PC-3 (cell line): Measurements from ENCODE around the gene ANKRD29. TPM values are rescaled to one million over a fixed set of nuclear protein-coding genes. Genes with fewer than 3 reads are reported as not detected.

ENCODE experiments used
- ATAC-seq: fragments of 200-7000 bp; cut with Tn5 transposase; 2 replicates; pipeline ENCODE4 v1.9.1; 2020; ENCODE audit warnings: mild to moderate bottlenecking, moderate library complexity
- BruUV-seq: library from RNA; stranded (reverse); fragments of 400-500 nt; replicated peaks from 2 replicates; lab custom pipeline; 2021; lab: Mats Ljungman, UMichigan
- CTCF ChIA-PET: fragments of 300-600 bp; sonication (Branson Sonifier 250); formaldehyde crosslinking; loops from one replicate; lab custom pipeline; 2022; ENCODE audit warnings: antibody characterized with exemption; lab: Charles Lee
- POLR2A ChIA-PET: fragments of 300-600 bp; sonication (Branson Sonifier 250); formaldehyde crosslinking; loops from one replicate; lab custom pipeline; 2022; ENCODE audit warnings: antibody characterized with exemption; ENCODE audit not compliant: unreplicated experiment; lab: Charles Lee
- DNase-seq: peaks from one replicate; pipeline ENCODE4 v3.0.0-alpha.2; 2015
- H2AFZ ChIP-seq: fragments of 300-600 bp; sonication (generic); 2 replicates; pipeline ENCODE4 v1.6.0; 2016; ENCODE audit warnings: antibody characterized with exemption, low read length
- H3F3A ChIP-seq: fragments of 300-600 bp; sonication (generic); one replicate; pipeline ENCODE4 v1.6.0; 2017; ENCODE audit warnings: antibody characterized with exemption, low read length, control low read depth, mild to moderate bottlenecking; ENCODE audit not compliant: unreplicated experiment
- H3K27ac ChIP-seq: fragments of 300-600 bp; sonication (generic); 2 replicates; pipeline ENCODE4 v1.5.1; 2016; ENCODE audit warnings: mild to moderate bottlenecking, low read length
- H3K27me3 ChIP-seq: fragments of 300-600 bp; sonication (generic); 2 replicates; pipeline ENCODE4 v1.6.1; 2016; ENCODE audit warnings: low read length, mixed read lengths
- H3K36me3 ChIP-seq: fragments of 300-600 bp; sonication (generic); 2 replicates; pipeline ENCODE4 v1.6.1; 2016; ENCODE audit warnings: low read depth, mixed run types, low read length, mixed read lengths
- H3K4me1 ChIP-seq: fragments of 300-600 bp; sonication (generic); 2 replicates; pipeline ENCODE4 v1.5.1; 2016; ENCODE audit warnings: low read length; ENCODE audit not compliant: insufficient read depth
- H3K4me2 ChIP-seq: fragments of 300-600 bp; sonication (generic); 2 replicates; pipeline ENCODE4 v1.6.0; 2016; ENCODE audit warnings: low read length
- H3K4me3 ChIP-seq: fragments of 300-600 bp; sonication (generic); 2 replicates; pipeline ENCODE4 v1.5.1; 2016; ENCODE audit warnings: mild to moderate bottlenecking, low read length, mixed read lengths
- H3K79me2 ChIP-seq: fragments of 300-600 bp; sonication (generic); 2 replicates; pipeline ENCODE4 v1.6.1; 2017; ENCODE audit warnings: low read length, mixed read lengths
- H3K9ac ChIP-seq: fragments of 300-600 bp; sonication (generic); 2 replicates; pipeline ENCODE4 v1.6.0; 2016; ENCODE audit warnings: mild to moderate bottlenecking, low read length
- H3K9me2 ChIP-seq: fragments of 300-600 bp; sonication (generic); replicated peaks from 2 replicates; pipeline ENCODE4 v1.6.1; 2016; ENCODE audit warnings: mixed run types, low read length, mixed read lengths
- H3K9me3 ChIP-seq: fragments of 300-600 bp; sonication (generic); 2 replicates; pipeline ENCODE4 v1.6.1; 2016; ENCODE audit warnings: low read length, mixed read lengths
- H4K20me1 ChIP-seq: fragments of 300-600 bp; sonication (generic); 2 replicates; pipeline ENCODE4 v1.6.1; 2016; ENCODE audit warnings: low read length, mixed read lengths
- CTCF ChIP-seq: fragments of 300-600 bp; sonication (generic); conservative IDR thresholded peaks from 2 replicates; pipeline ENCODE4 v1.5.1; 2017; ENCODE audit warnings: antibody characterized with exemption, low read depth, mild to moderate bottlenecking, low read length
- EZH2 ChIP-seq: fragments of 300-600 bp; sonication (generic); IDR thresholded peaks from one replicate; pipeline ENCODE4 v1.6.1; 2017; ENCODE audit warnings: antibody characterized with exemption, mild to moderate bottlenecking, low read length; ENCODE audit not compliant: unreplicated experiment
- EZH2phosphoT487 ChIP-seq: fragments of 300-600 bp; sonication (generic); IDR thresholded peaks from 2 replicates; pipeline ENCODE4 v1.6.1; 2018; ENCODE audit warnings: mild to moderate bottlenecking, antibody characterized with exemption, low read length, borderline replicate concordance
- intact Hi-C: fragments of 100-400 bp; cut with micrococcal nuclease; formaldehyde crosslinking; loops from 2 replicates; pipeline ENCODE4 v1.9.0; 2023
- total RNA-seq: library from RNA; depleted of rRNA; stranded (reverse); fragments of >200 nt; gene quantifications from 2 replicates; pipeline ENCODE4 v1.2.3, GENCODE V29; 2014

The ANKRD29 gene
- total RNA-seq, 1 experiment from 2014 or later: 31.0 TPM

GRCh38 chr18:23573626-23574431, 88.9 kb downstream of the ANKRD29 start:
- H3K4me3 ChIP-seq: peak overlapping the region; percentile 3; the same call in 1 of the 2 replicates
- peaks cover 41% of the 10 kb centered on the region for H3K36me3 ChIP-seq
- H2AFZ ChIP-seq: no peak overlapping the region
- no peaks in the 10 kb centered on the region for H3K9me3 ChIP-seq
- H4K20me1 ChIP-seq: peaks cover 23% of the 10 kb centered on the region
- CTCF ChIA-PET: interaction anchor here (0.6 kb wide), 1 partner anchor 129 kb away, joined by 4 read pairs; no protein-coding TSS in a partner anchor
- DNase-seq (peak; percentile 81), ATAC-seq (peak; percentile 98)
- no TSS peak for BruUV-seq
- no peaks in the 10 kb centered on the region for H3K9me2 ChIP-seq
- peak overlapping the region; percentile 58 for H3K27ac ChIP-seq
- H3K9ac ChIP-seq: 0 out of 2 replicates have a peak overlapping the region, but pooled peaks have one; percentile 4
- intact Hi-C loops: loop anchor here (1.0 kb wide), 1 partner anchor 12 kb away; the partner anchor contains the start of gene NPC1
- peak overlapping the region; percentile 20 for H3K4me2 ChIP-seq
- POLR2A ChIA-PET: interaction anchor here (0.5 kb wide), 1 partner anchor 136 kb away, joined by 4 read pairs; a partner anchor contains a TSS
- H3K27me3 ChIP-seq: no peaks in the 10 kb centered on the region
- peaks cover 36% of the 10 kb centered on the region for H3K79me2 ChIP-seq
- TF ChIP-seq CTCF: no peak
- no peak for TF ChIP-seq EZH2
- TF ChIP-seq EZH2phosphoT487: no peak
- peaks cover 18% of the 10 kb centered on the region for H3K4me1 ChIP-seq
- no peaks in the 10 kb centered on the region for H3F3A ChIP-seq

- peaks cover 16% of the 10 kb centered on the region for H4K20me1 ChIP-seq
- no peak overlapping the region for H3K27ac ChIP-seq
- H3K27me3 ChIP-seq: no peaks in the 10 kb centered on the region
- H3K36me3 ChIP-seq: peaks cover 49% of the 10 kb centered on the region
- H2AFZ ChIP-seq: no peak overlapping the region
- BruUV-seq: no TSS peak
- no peak overlapping the region for H3K4me2 ChIP-seq
- TF ChIP-seq EZH2: no peak
- TF ChIP-seq CTCF: no peak
- no peak for TF ChIP-seq EZH2phosphoT487
- H3K9ac ChIP-seq: no peak overlapping the region
- peaks cover 28% of the 10 kb centered on the region for H3K79me2 ChIP-seq
- H3K9me2 ChIP-seq: no peaks in the 10 kb centered on the region
- ChIA-PET CTCF (no interaction called here), POLR2A (no interaction called here)
- H3K9me3 ChIP-seq: no peaks in the 10 kb centered on the region
- H3K4me3 ChIP-seq: no peak overlapping the region
- H3F3A ChIP-seq: no peaks in the 10 kb centered on the region
- ATAC-seq (no peak), DNase-seq (no peak)
- intact Hi-C loops: no loop called here
- H3K4me1 ChIP-seq: peaks cover 18% of the 10 kb centered on the region
Observed at GRCh38 chr18:23573020-23573419, 89.7 kb downstream of the ANKRD29 start.

- H3K9me3 ChIP-seq: no peaks in the 10 kb centered on the region
Observed at GRCh38 chr18:23572570-23572969, 90.1 kb downstream of the ANKRD29 start.

More at GRCh38 chr18:23572570-23572969, 90.1 kb downstream of the ANKRD29 start:
- H3K4me2 ChIP-seq: no peak overlapping the region
- no peaks in the 10 kb centered on the region for H3F3A ChIP-seq
- TF ChIP-seq EZH2phosphoT487: no peak
- no peak for TF ChIP-seq EZH2
- TF ChIP-seq CTCF: no peak
- peaks cover 16% of the 10 kb centered on the region for H4K20me1 ChIP-seq
- ChIA-PET POLR2A (no interaction called here), CTCF (no interaction called here)
- no peak overlapping the region for H3K9ac ChIP-seq
- no peak overlapping the region for H3K4me3 ChIP-seq
- no peaks in the 10 kb centered on the region for H3K9me2 ChIP-seq
- BruUV-seq: no TSS peak
- peaks cover 18% of the 10 kb centered on the region for H3K4me1 ChIP-seq
- no peak overlapping the region for H2AFZ ChIP-seq
- no peaks in the 10 kb centered on the region for H3K27me3 ChIP-seq
- intact Hi-C loops: no loop called here
- DNase-seq (no peak), ATAC-seq (no peak)
- no peak overlapping the region for H3K27ac ChIP-seq
- H3K36me3 ChIP-seq: peaks cover 52% of the 10 kb centered on the region
- H3K79me2 ChIP-seq: peaks cover 27% of the 10 kb centered on the region
